IgD-negative memory B cell (primary cell): ENCODE measurements around the gene PALM. TPM values are rescaled to one million over a fixed set of nuclear protein-coding genes. Genes with fewer than 3 reads are reported as not detected.

Experiments
- H3K27ac Mint-ChIP-seq, 3 donors: one replicate each; pipeline ENCODE4 v1.8.0; 2020 to 2022; ENCODE audit warnings: mild to moderate bottlenecking in 3 of 3, mixed read lengths in 3 of 3, moderate library complexity in 1 of 3
- H3K27me3 Mint-ChIP-seq: one replicate; pipeline ENCODE4 v1.8.0; 2021; ENCODE audit warnings: mixed read lengths
- H3K36me3 Mint-ChIP-seq: one replicate; pipeline ENCODE4 v1.8.0; 2020; ENCODE audit warnings: mild to moderate bottlenecking, mixed read lengths
- H3K4me1 Mint-ChIP-seq, 3 donors: one replicate each; pipeline ENCODE4 v1.8.0; 2020 to 2022; ENCODE audit warnings: mixed read lengths in 3 of 3, mild to moderate bottlenecking in 1 of 3
- H3K4me3 Mint-ChIP-seq, 4 donors: one replicate each; pipeline ENCODE4 v1.8.0; 2020 to 2022; ENCODE audit warnings: mild to moderate bottlenecking in 4 of 4, mixed read lengths in 4 of 4, moderate library complexity in 3 of 4
- H3K9me3 Mint-ChIP-seq, 3 donors: one replicate each; pipeline ENCODE4 v1.8.0; 2020 to 2021; ENCODE audit warnings: mixed read lengths in 3 of 3, mild to moderate bottlenecking in 1 of 3
- polyA plus RNA-seq: library from polyadenylated mRNA; unstranded; fragments of 300-500 nt; fragmentation: Illumina TruSeq; gene quantifications from one replicate; pipeline ENCODE4 v1.2.3, GENCODE V29; 2021

Gene PALM
- polyA plus RNA-seq, 1 donor from 2014 or later: not detected

GRCh38 chr19:676007-676338, 32.8 kb upstream of the PALM start:
- Mint-ChIP-seq H3K27me3 (peaks cover 24% of the 10 kb centered on the region), H3K4me1 (peaks cover 4 to 7% (median 5%) of the 10 kb centered on the region in 3 donors), H3K36me3 (no peaks in the 10 kb centered on the region), H3K27ac (no peak overlapping the region), H3K9me3 (no peaks in the 10 kb centered on the region), H3K4me3 (peak overlapping the region in 1 of 4 donors; percentile 21)

DNA sequence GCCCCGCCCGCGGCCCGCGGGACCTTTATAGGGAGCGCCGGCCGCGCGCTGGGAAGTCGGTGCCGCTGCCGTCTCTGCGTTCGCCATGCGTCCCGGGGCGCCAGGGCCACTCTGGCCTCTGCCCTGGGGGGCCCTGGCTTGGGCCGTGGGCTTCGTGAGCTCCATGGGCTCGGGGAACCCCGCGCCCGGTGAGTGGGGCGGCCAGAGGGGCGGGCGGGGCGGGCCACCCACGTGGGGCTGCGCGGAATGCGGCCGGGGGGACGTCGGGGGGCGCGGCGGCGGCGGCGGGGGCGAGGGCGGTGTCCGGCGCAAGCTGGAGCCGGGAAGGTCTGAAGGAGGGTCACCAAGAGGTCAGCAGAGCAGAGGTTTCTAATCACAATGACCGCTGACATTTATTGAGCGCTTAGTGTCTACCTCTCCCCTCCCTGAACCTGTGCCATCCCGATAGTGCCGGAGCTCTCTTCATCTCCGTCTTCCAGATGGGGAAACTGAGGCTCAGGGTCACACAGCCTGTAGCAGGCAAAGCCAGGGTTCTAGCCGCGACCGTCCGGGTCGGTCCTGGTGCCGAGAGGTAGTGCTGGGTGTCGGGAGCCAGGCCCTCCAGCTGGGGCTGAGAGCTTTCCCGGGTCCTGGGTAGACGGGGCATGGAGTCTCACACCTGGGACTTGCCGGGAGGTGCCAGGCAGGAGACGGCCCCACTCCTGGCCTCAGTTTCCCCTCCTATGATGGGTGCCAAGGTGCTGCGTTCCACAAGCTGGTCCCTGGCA, 32.2 kb upstream of the PALM start, which contains the start of gene FSTL3:
FSTL3 (plus strand) TSS at position 54 of the 767 bp plus-strand sequence; CDS start at position 86, 32 bp downstream.
- peaks cover 4 to 7% (median 5%) of the 10 kb centered on the region in 3 donors for H3K4me1 Mint-ChIP-seq
- H3K27me3 Mint-ChIP-seq: peaks cover 24% of the 10 kb centered on the region
- H3K36me3 Mint-ChIP-seq: no peaks in the 10 kb centered on the region
- H3K4me3 Mint-ChIP-seq: peak within 1 kb of the TSS in 3 of 4 donors; percentile 21 to 38 (median 32)
- no peaks in the 10 kb centered on the region for H3K9me3 Mint-ChIP-seq
- peak within 1 kb of the TSS; percentile 17 to 75 (median 64) for H3K27ac Mint-ChIP-seq

DNA sequence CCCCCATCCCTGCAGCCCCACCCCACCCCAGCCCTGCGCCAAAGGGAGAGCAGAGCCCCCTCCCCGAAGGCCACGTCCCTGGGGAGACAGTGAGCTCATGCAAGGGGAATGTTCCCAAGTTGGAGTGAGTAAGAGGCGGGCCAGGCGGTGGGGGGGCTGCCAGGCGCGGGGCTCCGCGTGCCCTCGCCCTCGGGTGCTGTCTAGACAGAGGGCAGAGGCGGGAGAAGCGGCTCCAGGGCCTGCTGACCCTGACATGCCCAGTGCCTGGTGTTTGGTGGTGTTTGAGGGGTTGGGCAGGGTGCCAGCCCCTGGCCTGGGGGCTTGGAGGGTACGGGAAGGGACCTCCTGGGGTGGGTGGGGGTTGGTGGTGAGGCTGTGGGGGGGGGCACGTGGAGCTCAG, 31.5 kb upstream of the PALM start:
- no peaks in the 10 kb centered on the region for H3K9me3 Mint-ChIP-seq
- peaks cover 4 to 7% (median 5%) of the 10 kb centered on the region in 3 donors for H3K4me1 Mint-ChIP-seq
- no peaks in the 10 kb centered on the region for H3K36me3 Mint-ChIP-seq
- no peak overlapping the region for H3K4me3 Mint-ChIP-seq
- H3K27me3 Mint-ChIP-seq: peaks cover 24% of the 10 kb centered on the region
- no peak overlapping the region for H3K27ac Mint-ChIP-seq

DNA sequence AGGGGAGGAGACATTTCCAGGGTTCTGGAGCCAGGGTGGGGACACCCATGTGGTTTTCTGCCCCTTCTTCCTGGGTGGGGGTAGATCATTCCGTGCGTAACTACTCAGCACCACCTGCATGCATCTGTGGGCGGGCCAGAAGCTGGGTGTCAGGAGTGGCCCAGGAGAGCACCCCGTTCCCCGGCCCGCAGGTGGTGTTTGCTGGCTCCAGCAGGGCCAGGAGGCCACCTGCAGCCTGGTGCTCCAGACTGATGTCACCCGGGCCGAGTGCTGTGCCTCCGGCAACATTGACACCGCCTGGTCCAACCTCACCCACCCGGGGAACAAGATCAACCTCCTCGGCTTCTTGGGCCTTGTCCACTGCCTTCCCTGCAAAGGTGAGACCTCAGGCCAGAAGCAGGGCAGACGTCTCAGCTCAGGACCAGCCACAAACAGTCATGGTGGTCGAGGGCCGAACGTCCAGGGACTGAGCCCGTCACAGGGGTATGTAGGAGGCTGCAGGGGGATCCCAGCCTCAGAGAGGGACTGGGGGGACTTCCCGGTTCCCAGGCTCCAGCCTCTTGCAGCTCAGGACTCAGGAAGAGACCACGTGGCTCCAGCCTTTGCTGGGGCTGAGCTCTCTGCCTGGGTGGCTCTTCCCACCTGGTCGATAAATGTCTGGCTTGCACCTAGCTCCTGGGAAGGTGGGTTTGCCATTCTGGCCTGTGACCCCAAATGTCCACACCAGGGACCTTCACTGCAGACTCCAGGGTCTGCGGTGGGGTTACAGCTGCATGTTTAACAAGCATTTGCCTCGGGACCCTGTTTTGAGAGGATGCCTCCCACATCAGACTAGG, 30.9 kb upstream of the PALM start:
- Mint-ChIP-seq H3K9me3 (no peaks in the 10 kb centered on the region), H3K4me3 (peak overlapping the region; percentile 23 to 66 (median 44)), H3K4me1 (peaks cover 4 to 7% (median 5%) of the 10 kb centered on the region in 3 donors), H3K27me3 (peaks cover 24% of the 10 kb centered on the region), H3K27ac (peak overlapping the region in 1 of 3 donors; percentile 60), H3K36me3 (no peaks in the 10 kb centered on the region)

- Mint-ChIP-seq H3K36me3 (no peaks in the 10 kb centered on the region), H3K27me3 (peaks cover 22% of the 10 kb centered on the region), H3K9me3 (no peaks in the 10 kb centered on the region), H3K4me1 (peaks cover 4 to 7% (median 5%) of the 10 kb centered on the region in 3 donors), H3K27ac (peak overlapping the region in 1 of 3 donors; percentile 35), H3K4me3 (peak overlapping the region; percentile 52 to 80 (median 66))
Observed at GRCh38 chr19:678791-679388, 29.8 kb upstream of the PALM start.

DNA sequence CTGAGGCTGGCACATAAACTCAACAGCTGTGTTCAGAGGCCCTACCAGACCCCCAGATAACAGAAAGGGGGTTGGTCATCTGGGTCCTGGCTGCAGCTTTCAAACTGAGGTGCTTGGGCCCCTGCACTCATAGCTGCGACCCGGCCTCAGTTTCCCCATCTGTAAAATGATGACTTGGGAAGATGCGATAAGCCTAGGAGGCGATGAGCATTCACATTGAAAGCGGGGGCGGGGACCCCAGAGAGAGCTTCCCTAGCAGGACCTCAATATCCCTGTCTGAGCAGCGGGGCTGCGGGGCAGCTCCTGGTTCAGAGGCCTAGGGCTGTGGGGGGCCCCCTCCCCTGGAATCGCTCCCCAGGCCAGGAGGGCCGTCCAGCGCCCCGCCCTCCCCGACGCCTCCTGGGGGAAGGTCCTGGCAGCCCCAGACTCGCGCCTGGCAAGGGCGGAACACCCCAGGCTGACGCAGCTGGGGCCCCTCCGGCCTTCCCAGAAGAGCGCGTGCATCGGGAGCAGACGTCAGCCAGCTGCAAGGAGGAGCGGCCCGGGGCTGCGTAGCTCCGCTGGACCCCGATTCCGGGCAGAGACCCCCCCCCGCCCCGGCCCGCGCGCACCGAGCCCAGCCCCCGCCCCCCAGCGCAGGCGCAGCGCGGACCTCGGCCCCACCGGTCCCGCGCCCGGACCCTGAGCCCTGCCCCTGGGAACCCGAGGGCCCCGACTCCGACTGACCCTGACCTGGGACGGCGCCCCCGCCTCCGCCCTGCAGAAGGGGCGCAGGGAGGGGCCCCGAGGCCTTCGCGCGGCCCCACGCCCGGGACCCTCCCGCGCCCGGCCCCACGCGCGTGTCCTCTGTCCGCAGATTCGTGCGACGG, 29.1 kb upstream of the PALM start:
- H3K27me3 Mint-ChIP-seq: peaks cover 17% of the 10 kb centered on the region
- H3K27ac Mint-ChIP-seq: peak overlapping the region in 1 of 3 donors; percentile 88
- peaks cover 4 to 7% (median 5%) of the 10 kb centered on the region in 3 donors for H3K4me1 Mint-ChIP-seq
- no peaks in the 10 kb centered on the region for H3K36me3 Mint-ChIP-seq
- peak overlapping the region; percentile 60 to 83 (median 76) for H3K4me3 Mint-ChIP-seq
- no peaks in the 10 kb centered on the region for H3K9me3 Mint-ChIP-seq

GRCh38 chr19:680287-681028, 28.3 kb upstream of the PALM start:
- Mint-ChIP-seq H3K4me1 (peaks cover 0 to 3% (median under 1%) of the 10 kb centered on the region in 3 donors), H3K9me3 (no peaks in the 10 kb centered on the region), H3K27ac (peak overlapping the region; percentile 83 to 97 (median 88))

GRCh38 chr19:681029-682019, 27.4 kb upstream of the PALM start:
- peaks cover 0 to 1% (median 0%) of the 10 kb centered on the region in 3 donors for H3K4me1 Mint-ChIP-seq
- no peaks in the 10 kb centered on the region for H3K36me3 Mint-ChIP-seq
- H3K27me3 Mint-ChIP-seq: peaks cover 6% of the 10 kb centered on the region
- H3K27ac Mint-ChIP-seq: peak overlapping the region; percentile 83 to 97 (median 88)
- H3K4me3 Mint-ChIP-seq: peak overlapping the region; percentile 83 to 96 (median 92)
- H3K9me3 Mint-ChIP-seq: no peaks in the 10 kb centered on the region

More at GRCh38 chr19:680287-681028, 28.3 kb upstream of the PALM start:
- Mint-ChIP-seq H3K4me3 (peak overlapping the region; percentile 83 to 96 (median 92)), H3K27me3 (peaks cover 11% of the 10 kb centered on the region), H3K36me3 (no peaks in the 10 kb centered on the region)

DNA sequence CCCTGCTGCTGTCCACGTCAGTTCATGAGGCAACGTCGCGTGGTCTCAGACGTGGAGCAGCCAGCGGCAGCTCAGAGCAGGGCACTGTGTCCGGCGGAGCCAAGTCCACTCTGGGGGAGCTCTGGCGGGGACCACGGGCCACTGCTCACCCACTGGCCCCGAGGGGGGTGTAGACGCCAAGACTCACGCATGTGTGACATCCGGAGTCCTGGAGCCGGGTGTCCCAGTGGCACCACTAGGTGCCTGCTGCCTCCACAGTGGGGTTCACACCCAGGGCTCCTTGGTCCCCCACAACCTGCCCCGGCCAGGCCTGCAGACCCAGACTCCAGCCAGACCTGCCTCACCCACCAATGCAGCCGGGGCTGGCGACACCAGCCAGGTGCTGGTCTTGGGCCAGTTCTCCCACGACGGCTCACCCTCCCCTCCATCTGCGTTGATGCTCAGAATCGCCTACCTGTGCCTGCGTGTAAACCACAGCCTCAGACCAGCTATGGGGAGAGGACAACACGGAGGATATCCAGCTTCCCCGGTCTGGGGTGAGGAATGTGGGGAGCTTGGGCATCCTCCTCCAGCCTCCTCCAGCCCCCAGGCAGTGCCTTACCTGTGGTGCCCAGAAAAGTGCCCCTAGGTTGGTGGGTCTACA, 25.9 kb upstream of the PALM start:
- H3K9me3 Mint-ChIP-seq: no peaks in the 10 kb centered on the region
- no peaks in the 10 kb centered on the region for H3K36me3 Mint-ChIP-seq
- H3K27me3 Mint-ChIP-seq: peaks cover 5% of the 10 kb centered on the region
- H3K4me3 Mint-ChIP-seq: peak overlapping the region in 2 of 4 donors; percentile 8 to 52
- no peak overlapping the region for H3K27ac Mint-ChIP-seq
- peaks cover 0 to 1% (median 0%) of the 10 kb centered on the region in 3 donors for H3K4me1 Mint-ChIP-seq

GRCh38 chr19:685454-685931, 23.2 kb upstream of the PALM start:
- peaks cover 2% of the 10 kb centered on the region for H3K36me3 Mint-ChIP-seq
- peaks cover 0 to 1% (median 0%) of the 10 kb centered on the region in 3 donors for H3K4me1 Mint-ChIP-seq
- H3K4me3 Mint-ChIP-seq: no peak overlapping the region
- H3K9me3 Mint-ChIP-seq: no peaks in the 10 kb centered on the region
- no peaks in the 10 kb centered on the region for H3K27me3 Mint-ChIP-seq
- H3K27ac Mint-ChIP-seq: no peak overlapping the region

- H3K27ac Mint-ChIP-seq: no peak overlapping the region
- H3K27me3 Mint-ChIP-seq: no peaks in the 10 kb centered on the region
- peak overlapping the region in 1 of 4 donors; percentile 5 for H3K4me3 Mint-ChIP-seq
- H3K9me3 Mint-ChIP-seq: no peaks in the 10 kb centered on the region
- no peaks in the 10 kb centered on the region for H3K4me1 Mint-ChIP-seq
- H3K36me3 Mint-ChIP-seq: peaks cover 2% of the 10 kb centered on the region
Observed at GRCh38 chr19:686589-687297, 22.0 kb upstream of the PALM start.
